Measurements from ENCODE around the gene SLC27A3. TPM values are rescaled to one million over a fixed set of nuclear protein-coding genes. Genes with fewer than 3 reads are reported as not detected.

Gene SLC27A3
- total and polyA plus RNA-seq, 10 of the 15 experiments (the other 5 are each of a cell fraction or from before 2014, with no cell fraction given): 2.6 to 18.1 (median 8.3) TPM

GRCh38 chr1:153800516-153800915, 25.3 kb downstream of the SLC27A3 start:
- Histone ChIP-seq H3K79me2 (ENCODE audit: control insufficient read depth, insufficient read depth, low read length) (peaks cover 3% of the 10 kb centered on the region; the same call in 1 of the 2 replicates), H3K27me3 (replicated peaks in 1 of 2; ENCODE audit: control insufficient read depth in 2 of 2, insufficient read depth in 2 of 2, low read length in 1 of 2) (no peaks in the 10 kb centered on the region), H3K4me2 (ENCODE audit: control insufficient read depth, insufficient read depth) (no peak overlapping the region), H3K4me3 (no peak overlapping the region), H3K4me1 (ENCODE audit: control insufficient read depth, insufficient read depth, low read length) (peaks cover 27% of the 10 kb centered on the region), H3K9me3 (replicated peaks; ENCODE audit: control insufficient read depth, insufficient read depth, low read length) (no peaks in the 10 kb centered on the region), H3K27ac (ENCODE audit: control insufficient read depth, insufficient read depth) (no peak overlapping the region), H3K9ac (ENCODE audit: control insufficient read depth, insufficient read depth, low read length) (no peak overlapping the region), H3K36me3 (ENCODE audit: control insufficient read depth in 2 of 2, insufficient read depth in 2 of 2, low read length in 1 of 2) (peaks cover 0 to 5% of the 10 kb centered on the region in 2 experiments; a peak in 2 of 4 replicates), H2AFZ (ENCODE audit: control insufficient read depth, low read depth, low read length) (no peak overlapping the region), H4K20me1 (ENCODE audit: control insufficient read depth, insufficient read depth) (no peaks in the 10 kb centered on the region)
- 77% methylated on average over 5 of the region's 7 CpGs for WGBS (ENCODE audit: insufficient coverage, insufficient replicate concordance, low lambda C conversion rate, missing lambda C conversion rate)
- FAIRE-seq (no peak), DNase-seq (ENCODE audit: low read depth, low spot score) (no peak), ATAC-seq (no peak)
- TF ChIP-seq CUX1 (IDR thresholded peaks at IDR 0.05; ENCODE audit: insufficient replicate concordance, low read depth, low read length): no peak
- TF ChIP-seq CHD4 (IDR thresholded peaks at IDR 0.05): no peak
- no peak for TF ChIP-seq RELB (IDR thresholded peaks at IDR 0.05; ENCODE audit: low read depth)
- no peak for TF ChIP-seq EZH2 (IDR thresholded peaks at IDR 0.05; ENCODE audit: borderline replicate concordance, control insufficient read depth, low read depth, low read length)
- ChIA-PET RAD21 (ENCODE audit: unreplicated experiment) (interaction anchor here (1.0 kb wide), 1 partner anchor 423 kb away, joined by 3 read pairs; no protein-coding TSS in a partner anchor), SMC1A (ENCODE audit: uncharacterized antibody, unreplicated experiment) (interaction anchor here (0.6 to 2.5 kb wide), 2 partner anchors 15 to 187 kb away, joined by 3 to 13 read pairs; partner anchors contain the start of gene RAB13), POLR2A (interaction anchor here (1.3 kb wide), 1 partner anchor 177 kb away, joined by 6 read pairs; the partner anchor contains the start of gene JTB), CTCF (interaction anchor here (0.9 to 2.5 kb wide), 4 partner anchors 17 to 186 kb away, joined by 3 to 9 read pairs (median 5); partner anchors contain the start of genes RAB13 and SLC39A1)
- no TSS peak for BruUV-seq (replicated peaks)
- in situ Hi-C loops (cut with MboI) (no loop called here), intact Hi-C loops (cut with micrococcal nuclease; ENCODE audit: unreplicated experiment) (no loop called here)

All from GM12878 (cell line).